HepG2 (cell line): ENCODE data around the gene HRG. TPM values are rescaled to one million over a fixed set of nuclear protein-coding genes. Genes with fewer than 3 reads are reported as not detected.

ENCODE experiments used
- ATAC-seq: fragments of 200-7000 bp; cut with Tn5 transposase; 3 replicates; pipeline ENCODE4 v1.9.1; 2020; ENCODE audit warnings: mild to moderate bottlenecking, moderate library complexity
- BruUV-seq: library from RNA; stranded (reverse); fragments of 400-500 nt; replicated peaks from 2 replicates; lab custom pipeline; 2021; lab: Mats Ljungman, UMichigan
- CTCF ChIA-PET: fragments of 300-600 bp; formaldehyde crosslinking; extraction: SDS; loops from one replicate; lab custom pipeline; 2021; ENCODE audit warnings: low total read pairs, inconsistent platforms, low intra/inter-chr PET ratio; lab: Yijun Ruan, JAX
- POLR2A ChIA-PET: fragments of 350-600 bp; sonication (Branson Sonifier 250); formaldehyde crosslinking; loops from one replicate; lab custom pipeline; 2020; ENCODE audit warnings: antibody characterized with exemption, inconsistent platforms; lab: Yijun Ruan, JAX
- DNase-seq: peaks from one replicate; pipeline ENCODE4 v3.0.0-alpha.2; 2015; ENCODE audit warnings: low spot score
- FAIRE-seq: peaks from 3 replicates; lab custom pipeline; 2011; peaks lifted over from hg19 to GRCh38; lab: Jason Lieb, UNC
- H2AFZ ChIP-seq: one replicate; pipeline ENCODE4 v1.6.1; 2011; ENCODE audit warnings: low read length, inconsistent platforms
- H3K27ac ChIP-seq: fragments of 300-600 bp; 3 replicates; pipeline ENCODE4 v1.8.0; 2011; ENCODE audit warnings: mixed run types, mild to moderate bottlenecking, mixed read lengths, low read length, inconsistent platforms; ENCODE audit not compliant: insufficient read depth; ENCODE audit errors: extremely low read length
- H3K27me3 ChIP-seq, 2 experiments: fragments of 200-600 bp in 1 of 2; 2 replicates in 1 of 2; 3 replicates in 1 of 2; pipeline versions ENCODE4 v1.6.0 to v1.8.0; 2011; ENCODE audit warnings: low read length in 2 of 2, mild to moderate bottlenecking in 2 of 2, moderate library complexity in 2 of 2, inconsistent platforms in 1 of 2; ENCODE audit not compliant: insufficient read depth in 2 of 2, control insufficient read depth in 1 of 2
- H3K36me3 ChIP-seq, 2 experiments: fragments of 200-600 bp in 1 of 2; replicated peaks in 1 of 2; 2 replicates in 1 of 2; 3 replicates in 1 of 2; pipeline versions ENCODE4 v1.5.1 to v1.8.0; 2011; ENCODE audit warnings: low read length in 2 of 2, inconsistent platforms in 1 of 2; ENCODE audit not compliant: insufficient read depth in 2 of 2, control insufficient read depth in 1 of 2
- H3K4me1 ChIP-seq: 2 replicates; pipeline ENCODE4 v1.5.1; 2012; ENCODE audit warnings: low read length, inconsistent platforms; ENCODE audit not compliant: insufficient read depth
- H3K4me2 ChIP-seq: 2 replicates; pipeline ENCODE4 v1.6.0; 2011; ENCODE audit warnings: low read depth, low read length, inconsistent platforms
- H3K4me3 ChIP-seq, 3 experiments: fragments of 200-600 bp in 1 of 3; sonication (generic), shearing (Covaris generic) in 1 of 3; replicated peaks in 1 of 3; 2 replicates each; pipeline ENCODE4 v1.5.1; 2011 to 2016; ENCODE audit warnings: low read length in 3 of 3, inconsistent platforms in 2 of 3, low read depth in 2 of 3, mild to moderate bottlenecking in 2 of 3, control low read depth in 1 of 3, mixed read lengths in 1 of 3; ENCODE audit not compliant: insufficient read depth in 1 of 3
- H3K79me2 ChIP-seq: one replicate; pipeline ENCODE4 v1.6.1; 2011; ENCODE audit warnings: low read length, inconsistent platforms; ENCODE audit not compliant: insufficient read depth
- H3K9ac ChIP-seq: 2 replicates; pipeline ENCODE4 v1.6.0; 2011; ENCODE audit warnings: mild to moderate bottlenecking, low read depth, low read length, inconsistent platforms; ENCODE audit not compliant: insufficient read depth
- H3K9me3 ChIP-seq: 2 replicates; pipeline ENCODE4 v1.5.1; 2012; ENCODE audit warnings: mild to moderate bottlenecking, low read length
- H4K20me1 ChIP-seq: 2 replicates; pipeline ENCODE4 v1.6.0; 2011; ENCODE audit warnings: inconsistent platforms, mild to moderate bottlenecking, low read length, moderate library complexity; ENCODE audit not compliant: insufficient read depth
- CEBPG ChIP-seq: IDR thresholded peaks from 2 replicates; pipeline ENCODE4 v1.6.1; 2016
- FOXO1 ChIP-seq: sonication (generic); formaldehyde crosslinking; IDR thresholded peaks from 2 replicates; pipeline ENCODE4 v1.4.0; 2020; ENCODE audit warnings: missing genetic modification reagents
- HOXA9 ChIP-seq: sonication (generic); formaldehyde crosslinking; IDR thresholded peaks from 2 replicates; pipeline ENCODE4 v1.8.1; 2022; ENCODE audit warnings: missing genetic modification reagents, mild to moderate bottlenecking, moderate library complexity, borderline replicate concordance
- MXD1 ChIP-seq: sonication (generic); formaldehyde crosslinking; IDR thresholded peaks from 2 replicates; pipeline ENCODE4 v1.4.0; 2020; ENCODE audit warnings: mild to moderate bottlenecking, missing genetic modification reagents
- POGZ ChIP-seq: sonication (generic); formaldehyde crosslinking; IDR thresholded peaks from 2 replicates; pipeline ENCODE4 v1.4.0; 2020; ENCODE audit warnings: mild to moderate bottlenecking, missing genetic modification reagents
- PRDM10 ChIP-seq: sonication (generic); formaldehyde crosslinking; IDR thresholded peaks from 2 replicates; pipeline ENCODE4 v1.4.0; 2020; ENCODE audit warnings: low read depth, missing genetic modification reagents
- ZFP1 ChIP-seq: IDR thresholded peaks from 2 replicates; pipeline ENCODE4 v1.6.1; 2016
- ZNF232 ChIP-seq: sonication (generic); formaldehyde crosslinking; IDR thresholded peaks from 2 replicates; pipeline ENCODE4 v1.4.0; 2020; ENCODE audit warnings: missing genetic modification reagents, borderline replicate concordance
- ZNF274 ChIP-seq: sonication (generic); formaldehyde crosslinking; IDR thresholded peaks from 2 replicates; pipeline ENCODE4 v1.5.1; 2020; ENCODE audit warnings: mild to moderate bottlenecking, missing genetic modification reagents
- ZNF33B ChIP-seq: sonication (generic); formaldehyde crosslinking; IDR thresholded peaks from 2 replicates; pipeline ENCODE4 v1.5.1; 2020; ENCODE audit warnings: mild to moderate bottlenecking, missing genetic modification reagents
- ZNF709 ChIP-seq: sonication (generic); formaldehyde crosslinking; IDR thresholded peaks from 2 replicates; pipeline ENCODE4 v1.5.0; 2020; ENCODE audit warnings: mild to moderate bottlenecking, missing genetic modification reagents
- WGBS: methylation state at CpG from one replicate; pipeline ENCODE4 v1.1.6; 2017; ENCODE audit warnings: low lambda C conversion rate; 5-methylcytosine and 5-hydroxymethylcytosine counted together
- in situ Hi-C: cut with HindIII; loops from 2 replicates; pipeline ENCODE4 v1.10.0; 2017; ENCODE audit warnings: low pct_unique_long_range_greater_than_20kb; ENCODE audit not compliant: extremely low pct_ligation_motif_present
- intact Hi-C: fragments of 100-400 bp; cut with micrococcal nuclease; formaldehyde crosslinking; loops from one replicate; pipeline ENCODE4 v1.10.0; 2022; ENCODE audit not compliant: unreplicated experiment
- polyA plus RNA-seq, 8 experiments: library from polyadenylated mRNA; depleted of rRNA in 3 of 8; stranded (reverse) in 7 of 8; unstranded in 1 of 8; fragments of >200 nt; fragmentation: Illumina TruSeq in 4 of 8; extraction: Trizol in 4 of 8; gene quantifications; 2 replicates each; pipeline versions ENCODE4 v1.2.1 to v1.2.3, GENCODE V29; 2011 to 2016; ENCODE audit warnings: low read depth in 4 of 8, missing spikeins in 1 of 8, mixed read lengths in 1 of 8; ENCODE audit not compliant: insufficient read depth in 1 of 8
- total RNA-seq, 5 experiments: library from RNA; depleted of rRNA; stranded (reverse); fragments of >200 nt; fragmentation: Illumina TruSeq; extraction: Trizol; gene quantifications; 2 replicates each; pipeline ENCODE4 v1.2.3, GENCODE V29; 2016; ENCODE audit warnings: low read depth in 1 of 5
- TF ChIP-seq, protein P1 (sequence below): sonication (generic); formaldehyde crosslinking; IDR thresholded peaks from 2 replicates; pipeline ENCODE4 v1.4.0; 2020; ENCODE audit warnings: mild to moderate bottlenecking, missing genetic modification reagents

Gene HRG
- total and polyA plus RNA-seq, 2 of the 13 experiments (the other 11 are each of a cell fraction or from before 2014, with no cell fraction given), result 0.09 to 0.11 TPM

DNA sequence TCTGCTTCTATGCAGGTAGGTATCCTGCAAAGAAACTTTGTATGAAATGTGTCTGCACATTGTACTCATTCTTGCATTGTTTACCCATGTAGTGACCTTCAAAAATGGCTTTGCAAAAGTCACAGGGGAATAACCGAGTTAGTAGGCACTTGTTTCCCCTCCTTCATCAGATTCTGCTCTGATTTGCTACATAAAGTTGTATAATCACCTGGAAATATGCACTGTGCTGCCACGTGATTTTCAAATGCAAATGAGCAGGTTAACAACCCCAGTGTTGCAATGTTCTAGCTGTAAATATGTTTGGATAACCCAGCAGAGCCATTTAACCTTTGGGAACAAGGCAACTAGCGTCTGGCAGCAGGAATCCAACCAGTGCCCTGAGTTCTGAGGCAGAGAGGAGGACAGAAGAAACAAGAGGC is 51.2 kb downstream of the HRG start, which contains the start of gene KNG1 (continued):
- TF ChIP-seq ZNF274 (CRISPR knock-in tag) (no peak), POGZ (CRISPR knock-in tag) (peak; percentile 13; the same call in 1 of the 2 replicates), ZNF709 (CRISPR knock-in tag) (no peak), FOXO1 (CRISPR knock-in tag) (no peak), ZFP1 (CRISPR knock-in tag) (no peak)
- TF ChIP-seq, protein P1, sequence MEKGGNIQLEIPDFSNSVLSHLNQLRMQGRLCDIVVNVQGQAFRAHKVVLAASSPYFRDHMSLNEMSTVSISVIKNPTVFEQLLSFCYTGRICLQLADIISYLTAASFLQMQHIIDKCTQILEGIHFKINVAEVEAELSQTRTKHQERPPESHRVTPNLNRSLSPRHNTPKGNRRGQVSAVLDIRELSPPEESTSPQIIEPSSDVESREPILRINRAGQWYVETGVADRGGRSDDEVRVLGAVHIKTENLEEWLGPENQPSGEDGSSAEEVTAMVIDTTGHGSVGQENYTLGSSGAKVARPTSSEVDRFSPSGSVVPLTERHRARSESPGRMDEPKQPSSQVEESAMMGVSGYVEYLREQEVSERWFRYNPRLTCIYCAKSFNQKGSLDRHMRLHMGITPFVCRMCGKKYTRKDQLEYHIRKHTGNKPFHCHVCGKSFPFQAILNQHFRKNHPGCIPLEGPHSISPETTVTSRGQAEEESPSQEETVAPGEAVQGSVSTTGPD, result no peak

DNA sequence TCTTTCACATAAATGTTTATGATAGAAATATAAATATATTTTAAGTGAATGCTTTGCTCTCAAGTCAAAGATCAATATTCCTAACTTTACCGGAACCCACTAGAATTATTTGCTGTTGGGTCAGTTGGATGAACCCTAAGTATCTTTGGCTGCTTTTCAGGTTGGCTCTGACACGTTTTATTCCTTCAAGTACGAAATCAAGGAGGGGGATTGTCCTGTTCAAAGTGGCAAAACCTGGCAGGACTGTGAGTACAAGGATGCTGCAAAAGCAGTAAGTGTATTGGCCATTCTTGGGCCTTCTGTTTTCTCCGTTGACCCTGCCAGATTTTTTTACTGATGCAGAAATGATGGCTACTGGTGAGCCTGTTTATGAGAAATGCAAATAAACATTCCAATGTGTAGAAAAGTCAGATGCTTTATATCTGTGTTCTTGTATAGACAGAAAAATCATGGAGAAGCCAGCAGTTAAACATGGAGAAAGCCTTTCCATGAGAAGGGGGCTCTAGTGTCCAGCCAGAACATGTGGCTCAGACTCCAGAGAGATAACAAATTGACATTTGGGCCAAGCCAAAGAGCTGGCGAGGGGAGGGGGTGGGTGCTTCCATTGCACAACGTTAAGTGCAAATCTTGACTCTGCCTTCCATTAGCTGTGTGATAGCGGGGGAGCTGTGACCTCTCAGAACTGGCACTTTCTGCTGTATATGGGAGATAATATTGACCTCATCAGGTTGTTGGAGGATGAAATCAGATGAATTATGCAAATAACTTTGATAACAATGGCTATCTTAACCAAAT is 54.3 kb downstream of the HRG start:
- no peaks in the 10 kb centered on the region for H3K79me2 ChIP-seq
- H3K4me2 ChIP-seq, result no peak overlapping the region
- in situ Hi-C loops (no loop called here), intact Hi-C loops (no loop called here)
- H3K4me1 ChIP-seq, result peaks cover 35% of the 10 kb centered on the region
- no peaks in the 10 kb centered on the region for H3K27me3 ChIP-seq
- FAIRE-seq (peak; percentile 62), DNase-seq (peak; percentile 10), ATAC-seq (peak; percentile 9; the same call in 1 of the 3 replicates)
- no peak overlapping the region for H3K27ac ChIP-seq
- no peak overlapping the region for H2AFZ ChIP-seq
- H3K9ac ChIP-seq, result no peak overlapping the region
- H4K20me1 ChIP-seq, result no peaks in the 10 kb centered on the region
- no peak overlapping the region for H3K4me3 ChIP-seq
- POLR2A ChIA-PET, result no interaction called here
- CTCF ChIA-PET, result no interaction called here
- BruUV-seq, result no TSS peak
- TF ChIP-seq ZNF232 (CRISPR knock-in tag) (no peak), MXD1 (CRISPR knock-in tag) (no peak), CEBPG (CRISPR knock-in tag) (peak; percentile 53), PRDM10 (peak; percentile 50; the same call in 1 of the 2 replicates), HOXA9 (CRISPR knock-in tag) (no peak), ZNF33B (no peak)
- WGBS, result 58% methylated on average over 6 of the region's 7 CpGs
- H3K9me3 ChIP-seq, result no peaks in the 10 kb centered on the region
- no peaks in the 10 kb centered on the region for H3K36me3 ChIP-seq
